C1 segment of cervical spinal cord (tissue), 14 donors: ENCODE measurements around the gene PCSK1.
A peak's percentile ranks its signal among the peaks of the same experiment; 100 is the strongest.
"Not testable (repeated sequence)": the region's sequence is repeated elsewhere in the genome, so short reads cannot be mapped to it uniquely, and the experiment has no call there.

Experiments
- DNase-seq, 14 donors: peaks; one replicate each; lab custom pipeline; 2025; lab: John Stamatoyannopoulos, UW

Gene PCSK1

GRCh38 chr5:96427824-96428223 is 5.2 kb downstream of the PCSK1 start:
- no peak for DNase-seq

GRCh38 chr5:96426831-96427230 is 6.2 kb downstream of the PCSK1 start:
- no peak for DNase-seq

GRCh38 chr5:96425443-96425842 is 7.6 kb downstream of the PCSK1 start:
- no peak for DNase-seq

GRCh38 chr5:96415897-96416296 is 17.2 kb downstream of the PCSK1 start:
- no peak for DNase-seq

- DNase-seq, result no peak
Observed at GRCh38 chr5:96412868-96413449, 20.1 kb downstream of the PCSK1 start.

- DNase-seq, result no peak
Observed at GRCh38 chr5:96410013-96410412, 23.0 kb downstream of the PCSK1 start.

- DNase-seq, result no peak
Observed at GRCh38 chr5:96408841-96409538, 24.1 kb downstream of the PCSK1 start.

GRCh38 chr5:96408210-96408777 is 24.8 kb downstream of the PCSK1 start:
- no peak for DNase-seq

- no peak for DNase-seq
Observed at GRCh38 chr5:96407436-96407835, 25.6 kb downstream of the PCSK1 start.

- DNase-seq, result no peak
Observed at GRCh38 chr5:96404191-96404867, 28.7 kb downstream of the PCSK1 start.

- no peak for DNase-seq
Observed at GRCh38 chr5:96402500-96402899, 30.5 kb downstream of the PCSK1 start.

- DNase-seq, result no peak
Observed at GRCh38 chr5:96396878-96397277, 36.2 kb downstream of the PCSK1 start.

GRCh38 chr5:96395295-96395694 is 37.8 kb downstream of the PCSK1 start:
- not testable (repeated sequence) for DNase-seq

GRCh38 chr5:96391921-96392320 is 41.1 kb downstream of the PCSK1 start:
- no peak for DNase-seq

GRCh38 chr5:96388176-96388575 is 44.9 kb downstream of the PCSK1 start:
- no peak for DNase-seq

GRCh38 chr5:96387616-96388015 is 45.4 kb downstream of the PCSK1 start:
- no peak for DNase-seq

GRCh38 chr5:96385538-96385937 is 47.5 kb downstream of the PCSK1 start:
- no peak for DNase-seq

- peak in 6 of 14 donors; percentile 1 to 67 (median 7) for DNase-seq
Observed at GRCh38 chr5:96384353-96384752, 48.7 kb downstream of the PCSK1 start.

- DNase-seq, result no peak
Observed at GRCh38 chr5:96381526-96381925, 51.5 kb downstream of the PCSK1 start.

GRCh38 chr5:96379896-96380295 is 53.2 kb downstream of the PCSK1 start:
- no peak for DNase-seq

- DNase-seq, result no peak
Observed at GRCh38 chr5:96377597-96377996, 55.5 kb downstream of the PCSK1 start.

- DNase-seq, result no peak
Observed at GRCh38 chr5:96377167-96377566, 55.9 kb downstream of the PCSK1 start.

- DNase-seq, result no peak
Observed at GRCh38 chr5:96374653-96375052, 58.4 kb downstream of the PCSK1 start.
